Activated CD8-positive, alpha-beta T cell treated with anti-CD3 and anti-CD28 coated beads for 36 hours (primary cell): ENCODE data around the gene MED9. TPM values are rescaled to one million over a fixed set of nuclear protein-coding genes. Genes with fewer than 3 reads are reported as not detected.
A peak's percentile ranks its signal among the peaks of the same experiment; 100 is the strongest.

Experiments
- ATAC-seq: fragments of 200-7000 bp; cut with Tn5 transposase; one replicate; pipeline ENCODE4 v1.10.0; 2021; ENCODE audit warnings: mild to moderate bottlenecking, moderate library complexity
- CTCF ChIA-PET: fragments of 350-600 bp; sonication (Branson Sonifier 250); formaldehyde crosslinking; loops from one replicate; lab custom pipeline; 2021; ENCODE audit warnings: antibody characterized with exemption; lab: Charles Lee
- POLR2A ChIA-PET: fragments of 350-600 bp; sonication (Branson Sonifier 250); formaldehyde crosslinking; loops from one replicate; lab custom pipeline; 2021; ENCODE audit warnings: antibody characterized with exemption; lab: Charles Lee
- DNase-seq: peaks from one replicate; pipeline ENCODE4 v3.0.0-alpha.2; 2020
- H3K27ac Mint-ChIP-seq: one replicate; pipeline ENCODE4 v1.8.0; 2021; ENCODE audit warnings: mild to moderate bottlenecking, mixed read lengths
- H3K27me3 Mint-ChIP-seq: one replicate; pipeline ENCODE4 v1.8.0; 2021; ENCODE audit warnings: mixed read lengths
- H3K36me3 Mint-ChIP-seq: one replicate; pipeline ENCODE4 v1.8.0; 2021; ENCODE audit warnings: low read depth, mixed read lengths
- H3K4me1 Mint-ChIP-seq: one replicate; pipeline ENCODE4 v1.8.0; 2021; ENCODE audit warnings: low read depth, mixed read lengths
- H3K4me3 Mint-ChIP-seq: one replicate; pipeline ENCODE4 v1.8.0; 2021; ENCODE audit warnings: mild to moderate bottlenecking, moderate library complexity, mixed read lengths
- H3K9me3 Mint-ChIP-seq: one replicate; pipeline ENCODE4 v1.8.0; 2021; ENCODE audit warnings: mixed read lengths
- CTCF ChIP-seq: fragments of 200-600 bp; IDR thresholded peaks from one replicate; pipeline ENCODE4 v1.8.0; 2022; ENCODE audit warnings: antibody characterized with exemption, mild to moderate bottlenecking
- intact Hi-C: fragments of 100-400 bp; cut with micrococcal nuclease; formaldehyde crosslinking; loops from one replicate; pipeline ENCODE4 v1.10.0; 2022
- total RNA-seq, 2 experiments: library from RNA; stranded (reverse); gene quantifications; one replicate each; pipeline ENCODE4 v1.2.3, GENCODE V29; 2021

MED9 gene
- total RNA-seq, 2 experiments from 2014 or later = 14.2 to 14.7 TPM

- POLR2A ChIA-PET = no interaction called here
- ATAC-seq (no peak), DNase-seq (no peak)
- intact Hi-C loops = loop anchor here (1.0 kb wide), 1 partner anchor 85 kb away; no protein-coding TSS in a partner anchor
- H3K36me3 Mint-ChIP-seq = no peaks in the 10 kb centered on the region
- no peaks in the 10 kb centered on the region for H3K9me3 Mint-ChIP-seq
- H3K4me3 Mint-ChIP-seq = no peak overlapping the region
- no peaks in the 10 kb centered on the region for H3K27me3 Mint-ChIP-seq
- H3K27ac Mint-ChIP-seq = no peak overlapping the region
- CTCF ChIA-PET = interaction anchor here (1.1 to 1.8 kb wide), 8 partner anchors 9 to 172 kb away, joined by 3 to 7 read pairs (median 4); no protein-coding TSS in a partner anchor
- H3K4me1 Mint-ChIP-seq = peaks cover 5% of the 10 kb centered on the region
- TF ChIP-seq CTCF = no peak
These were observed 35.7 kb upstream of the MED9 start for GRCh38 chr17:17440938-17441675.

GRCh38 chr17:17443173-17443572, 33.6 kb upstream of the MED9 start:
- intact Hi-C loops = no loop called here
- H3K9me3 Mint-ChIP-seq = no peaks in the 10 kb centered on the region
- H3K36me3 Mint-ChIP-seq = no peaks in the 10 kb centered on the region
- ATAC-seq (no peak), DNase-seq (no peak)
- H3K27me3 Mint-ChIP-seq = no peaks in the 10 kb centered on the region
- H3K4me1 Mint-ChIP-seq = peaks cover 5% of the 10 kb centered on the region
- CTCF ChIA-PET = no interaction called here
- no peak overlapping the region for H3K4me3 Mint-ChIP-seq
- POLR2A ChIA-PET = interaction anchor here (0.9 kb wide), 1 partner anchor 41 kb away, joined by 3 read pairs; no protein-coding TSS in a partner anchor
- no peak for TF ChIP-seq CTCF
- H3K27ac Mint-ChIP-seq = peak overlapping the region; percentile 1

GRCh38 chr17:17445296-17445924, 31.4 kb upstream of the MED9 start:
- Mint-ChIP-seq H3K9me3 (no peaks in the 10 kb centered on the region), H3K27ac (no peak overlapping the region), H3K36me3 (no peaks in the 10 kb centered on the region), H3K4me3 (no peak overlapping the region), H3K4me1 (no peaks in the 10 kb centered on the region), H3K27me3 (no peaks in the 10 kb centered on the region)
- intact Hi-C loops = no loop called here
- ATAC-seq (no peak), DNase-seq (no peak)
- no peak for TF ChIP-seq CTCF
- ChIA-PET POLR2A (no interaction called here), CTCF (no interaction called here)

GRCh38 chr17:17445925-17446665, 30.7 kb upstream of the MED9 start:
- H3K36me3 Mint-ChIP-seq = no peaks in the 10 kb centered on the region

More at GRCh38 chr17:17445925-17446665, 30.7 kb upstream of the MED9 start:
- H3K4me1 Mint-ChIP-seq = no peaks in the 10 kb centered on the region
- ATAC-seq (no peak), DNase-seq (no peak)
- H3K4me3 Mint-ChIP-seq = no peak overlapping the region
- POLR2A ChIA-PET = no interaction called here
- CTCF ChIA-PET = no interaction called here
- H3K9me3 Mint-ChIP-seq = no peaks in the 10 kb centered on the region
- TF ChIP-seq CTCF = no peak
- intact Hi-C loops = no loop called here
- H3K27me3 Mint-ChIP-seq = no peaks in the 10 kb centered on the region
- H3K27ac Mint-ChIP-seq = no peak overlapping the region
